Measurements from ENCODE around the gene JAKMIP1.

JAKMIP1 gene

GRCh38 chr4:6177587-6178197 lies 22.7 kb downstream of the JAKMIP1 start:
- DNase-seq: peak; percentile 61

GRCh38 chr4:6175426-6175825 lies 24.9 kb downstream of the JAKMIP1 start:
- DNase-seq: no peak

GRCh38 chr4:6172927-6173200 lies 27.5 kb downstream of the JAKMIP1 start:
- DNase-seq: no peak

- DNase-seq: peak; percentile 29
These were observed 28.0 kb downstream of the JAKMIP1 start for GRCh38 chr4:6172093-6172926.

- DNase-seq: no peak
These were observed 31.1 kb downstream of the JAKMIP1 start for GRCh38 chr4:6169239-6169638.

- no peak for DNase-seq
These were observed 34.6 kb downstream of the JAKMIP1 start for GRCh38 chr4:6165766-6166165.

GRCh38 chr4:6162885-6163284 lies 37.5 kb downstream of the JAKMIP1 start:
- DNase-seq: no peak

GRCh38 chr4:6161921-6162464 lies 38.4 kb downstream of the JAKMIP1 start:
- DNase-seq: no peak

- no peak for DNase-seq
These were observed 39.8 kb downstream of the JAKMIP1 start for GRCh38 chr4:6160536-6160935.

GRCh38 chr4:6157926-6158325 lies 42.4 kb downstream of the JAKMIP1 start:
- no peak for DNase-seq

- DNase-seq: no peak
These were observed 44.2 kb downstream of the JAKMIP1 start for GRCh38 chr4:6155996-6156750.

GRCh38 chr4:6154875-6155274 lies 45.5 kb downstream of the JAKMIP1 start:
- DNase-seq: no peak

GRCh38 chr4:6153874-6154273 lies 46.5 kb downstream of the JAKMIP1 start:
- DNase-seq: no peak

- DNase-seq: peak; percentile 19
These were observed 47.3 kb downstream of the JAKMIP1 start for GRCh38 chr4:6152869-6153705.

GRCh38 chr4:6150046-6150735 lies 50.2 kb downstream of the JAKMIP1 start:
- no peak for DNase-seq

- no peak for DNase-seq
These were observed 51.7 kb downstream of the JAKMIP1 start for GRCh38 chr4:6148506-6149205.

- DNase-seq: no peak
These were observed 52.9 kb downstream of the JAKMIP1 start for GRCh38 chr4:6147441-6147840.

- DNase-seq: no peak
These were observed 56.7 kb downstream of the JAKMIP1 start for GRCh38 chr4:6143603-6144181.

GRCh38 chr4:6142935-6143602 lies 57.3 kb downstream of the JAKMIP1 start:
- no peak for DNase-seq

GRCh38 chr4:6142511-6142910 lies 57.8 kb downstream of the JAKMIP1 start:
- DNase-seq: no peak

GRCh38 chr4:6141554-6141953 lies 58.8 kb downstream of the JAKMIP1 start:
- no peak for DNase-seq
